OCI-LY1 (cell line): Measurements from ENCODE around the gene PSAP.

ENCODE experiments used
- H2AFZ ChIP-seq: fragments of 200-600 bp; sonication (generic), shearing (Covaris generic); 2 replicates; pipeline ENCODE4 v1.6.0; 2014; ENCODE audit warnings: antibody characterized with exemption, mild to moderate bottlenecking, low read length
- H3F3A ChIP-seq: fragments of 200-600 bp; sonication (generic), shearing (Covaris generic); 2 replicates; pipeline ENCODE4 v1.6.0; 2014; ENCODE audit warnings: mild to moderate bottlenecking, antibody characterized with exemption, low read length, moderate library complexity; ENCODE audit not compliant: insufficient read depth
- H3K27ac ChIP-seq: fragments of 200-600 bp; sonication (generic); 2 replicates; pipeline ENCODE4 v1.5.1; 2014; ENCODE audit warnings: low read length, mixed run types, mild to moderate bottlenecking, low read depth; ENCODE audit not compliant: poor library complexity, severe bottlenecking
- H3K27me3 ChIP-seq: fragments of 200-600 bp; sonication (generic); 2 replicates; pipeline ENCODE4 v1.6.0; 2014; ENCODE audit warnings: antibody characterized with exemption, mild to moderate bottlenecking, low read length, moderate library complexity; ENCODE audit not compliant: insufficient read depth
- H3K36me3 ChIP-seq: fragments of 200-600 bp; sonication (generic); 2 replicates; pipeline ENCODE4 v1.6.1; 2014; ENCODE audit warnings: mild to moderate bottlenecking, antibody characterized with exemption, low read length, moderate library complexity, mixed read lengths; ENCODE audit not compliant: insufficient read depth
- H3K4me1 ChIP-seq: fragments of 200-600 bp; sonication (generic); 2 replicates; pipeline ENCODE4 v1.5.1; 2014; ENCODE audit warnings: mild to moderate bottlenecking, low read length, moderate library complexity; ENCODE audit not compliant: insufficient read depth, severe bottlenecking
- H3K4me2 ChIP-seq: fragments of 200-600 bp; sonication (generic), shearing (Covaris generic); 2 replicates; pipeline ENCODE4 v1.6.1; 2014; ENCODE audit warnings: low read length
- H3K4me3 ChIP-seq: fragments of 200-600 bp; sonication (generic); 2 replicates; pipeline ENCODE4 v1.5.1; 2014; ENCODE audit warnings: low read length, low read depth, mild to moderate bottlenecking, mixed read lengths; ENCODE audit not compliant: poor library complexity, severe bottlenecking
- H3K79me2 ChIP-seq: fragments of 200-600 bp; shearing (Covaris generic); 2 replicates; pipeline ENCODE4 v1.6.1; 2016; ENCODE audit warnings: mixed run types, low read length, mixed read lengths; ENCODE audit not compliant: insufficient read depth
- H3K9ac ChIP-seq: fragments of 200-600 bp; sonication (generic), shearing (Covaris generic); 2 replicates; pipeline ENCODE4 v1.6.1; 2014; ENCODE audit warnings: mild to moderate bottlenecking, low read length, mixed read lengths
- H3K9me2 ChIP-seq: fragments of 200-600 bp; sonication (generic), shearing (Covaris generic); 2 replicates; pipeline ENCODE4 v1.6.1; 2014; ENCODE audit warnings: low read depth, mild to moderate bottlenecking, low read length, mixed read lengths
- H3K9me3 ChIP-seq: fragments of 200-600 bp; shearing (Covaris generic); 2 replicates; pipeline ENCODE4 v1.6.1; 2014; ENCODE audit warnings: low read length, mixed read lengths
- H4K20me1 ChIP-seq: fragments of 200-600 bp; sonication (generic), shearing (Covaris generic); 2 replicates; pipeline ENCODE4 v1.6.0; 2016; ENCODE audit warnings: mild to moderate bottlenecking, low read length; ENCODE audit not compliant: insufficient read depth
- CTCF ChIP-seq: fragments of 200-600 bp; sonication (generic), shearing (Covaris generic); IDR thresholded peaks from 2 replicates; pipeline ENCODE4 v1.5.1; 2017; ENCODE audit warnings: mild to moderate bottlenecking, antibody characterized with exemption, low read length, moderate library complexity, mixed read lengths
- EZH2 ChIP-seq: fragments of 200-600 bp; sonication (generic), shearing (Covaris generic); IDR thresholded peaks from 2 replicates; pipeline ENCODE4 v1.8.0; 2017; ENCODE audit warnings: borderline replicate concordance, mixed run types, mild to moderate bottlenecking, antibody characterized with exemption, low read length, moderate library complexity, mixed read lengths

Gene PSAP

GRCh38 chr10:71819441-71819861 lies 31.6 kb downstream of the PSAP start:
- H3K27me3 ChIP-seq = no peaks in the 10 kb centered on the region
- TF ChIP-seq CTCF = no peak
- TF ChIP-seq EZH2 = no peak
- no peak overlapping the region for H3K4me3 ChIP-seq
- H3K27ac ChIP-seq = no peak overlapping the region
- no peak overlapping the region for H2AFZ ChIP-seq
- no peaks in the 10 kb centered on the region for H4K20me1 ChIP-seq
- H3K4me2 ChIP-seq = no peak overlapping the region
- H3K36me3 ChIP-seq = peaks cover 94% of the 10 kb centered on the region
- H3K79me2 ChIP-seq = no peaks in the 10 kb centered on the region
- H3K9ac ChIP-seq = no peak overlapping the region
- H3K9me3 ChIP-seq = no peaks in the 10 kb centered on the region
- H3K4me1 ChIP-seq = no peaks in the 10 kb centered on the region
- H3K9me2 ChIP-seq = no peaks in the 10 kb centered on the region
- H3F3A ChIP-seq = no peaks in the 10 kb centered on the region

GRCh38 chr10:71818674-71819260 lies 32.3 kb downstream of the PSAP start:
- H3K27me3 ChIP-seq = no peaks in the 10 kb centered on the region
- no peaks in the 10 kb centered on the region for H3K4me1 ChIP-seq
- H3K36me3 ChIP-seq = peaks cover 87% of the 10 kb centered on the region
- no peak overlapping the region for H3K27ac ChIP-seq
- H3K9me2 ChIP-seq = no peaks in the 10 kb centered on the region
- no peaks in the 10 kb centered on the region for H4K20me1 ChIP-seq
- TF ChIP-seq CTCF = no peak
- TF ChIP-seq EZH2 = no peak
- no peak overlapping the region for H3K9ac ChIP-seq
- H3K9me3 ChIP-seq = no peaks in the 10 kb centered on the region
- no peak overlapping the region for H3K4me2 ChIP-seq
- no peak overlapping the region for H2AFZ ChIP-seq
- H3K79me2 ChIP-seq = no peaks in the 10 kb centered on the region
- no peak overlapping the region for H3K4me3 ChIP-seq
- no peaks in the 10 kb centered on the region for H3F3A ChIP-seq

- no peak for TF ChIP-seq CTCF
- TF ChIP-seq EZH2 = no peak
- no peak overlapping the region for H3K27ac ChIP-seq
- H3K79me2 ChIP-seq = no peaks in the 10 kb centered on the region
- H3K4me1 ChIP-seq = no peaks in the 10 kb centered on the region
- H3K4me2 ChIP-seq = no peak overlapping the region
- no peaks in the 10 kb centered on the region for H3K9me2 ChIP-seq
- no peaks in the 10 kb centered on the region for H4K20me1 ChIP-seq
- no peak overlapping the region for H3K4me3 ChIP-seq
- no peaks in the 10 kb centered on the region for H3K9me3 ChIP-seq
- no peak overlapping the region for H2AFZ ChIP-seq
- H3K9ac ChIP-seq = no peak overlapping the region
- peaks cover 79% of the 10 kb centered on the region for H3K36me3 ChIP-seq
- no peaks in the 10 kb centered on the region for H3K27me3 ChIP-seq
- no peaks in the 10 kb centered on the region for H3F3A ChIP-seq
Observed at GRCh38 chr10:71817831-71818655, 33.0 kb downstream of the PSAP start.
